NCI-H82 treated with DMSO at 0.1 percent for 48 hours (cell line): Measurements from ENCODE around the gene PPL.

Experiments
- DNase-seq: peaks from one replicate; lab custom pipeline; 2025; ENCODE audit not compliant: unreplicated experiment; lab: John Stamatoyannopoulos, UW

The PPL gene

DNA sequence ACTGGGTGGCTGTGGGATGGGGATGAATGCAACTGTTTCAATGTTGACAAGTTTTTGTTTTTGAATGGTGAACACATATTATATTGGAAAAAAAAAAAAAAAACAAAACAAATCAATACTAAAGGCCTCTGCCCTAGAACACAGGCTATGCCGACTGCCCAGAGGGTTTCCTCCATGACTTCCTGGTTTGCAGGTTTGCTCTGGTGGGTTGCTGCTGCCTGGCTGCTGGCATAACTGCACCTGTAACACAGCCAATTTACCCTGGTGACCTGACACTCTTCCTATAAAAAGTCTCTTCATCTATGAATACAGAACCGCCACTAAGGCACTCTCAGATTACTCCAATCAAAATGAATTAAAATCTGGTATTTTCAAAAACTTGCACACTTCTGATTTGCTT lies 100.2 kb downstream of the PPL start:
- no peak for DNase-seq

DNA sequence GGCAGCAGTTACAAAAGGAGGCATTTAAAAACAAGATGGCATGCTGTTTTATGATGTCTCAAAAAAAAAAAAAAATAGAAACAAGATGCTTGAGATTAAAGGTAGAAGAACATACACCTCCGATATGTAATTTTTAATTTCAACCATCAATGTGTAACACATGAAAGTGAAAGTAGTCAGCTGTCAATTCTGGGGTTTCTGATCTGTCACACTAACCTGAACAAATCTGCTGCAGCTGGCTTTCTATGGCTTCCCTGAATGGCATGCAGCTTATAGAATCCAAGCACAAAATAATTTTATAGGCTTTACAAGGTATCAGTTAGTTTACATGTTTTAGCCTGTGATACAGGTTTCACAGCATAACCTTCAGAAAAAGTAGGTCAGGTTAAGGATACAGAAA lies 103.4 kb downstream of the PPL start:
- DNase-seq: no peak

GRCh38 chr16:4832698-4833343 lies 104.1 kb downstream of the PPL start:
- DNase-seq: no peak
